Ovary (tissue), 3 donors: ENCODE measurements around the gene RILP.

Experiments
- CTCF ChIP-seq, 3 donors: fragments of 450-650 bp in 2 of 3; fragments of 200-600 bp in 1 of 3; IDR thresholded peaks; one replicate each; pipeline versions ENCODE4 v1.5.1 to v1.8.0; 2016 to 2022; ENCODE audit warnings: antibody characterized with exemption in 3 of 3, mild to moderate bottlenecking in 1 of 3
- EP300 ChIP-seq: sonication (generic); formaldehyde crosslinking; IDR thresholded peaks from one replicate; pipeline ENCODE4 v1.6.1; 2017; ENCODE audit warnings: antibody characterized with exemption
- POLR2A ChIP-seq: fragments of 450-650 bp; IDR thresholded peaks from one replicate; pipeline ENCODE4 v1.6.1; 2017; ENCODE audit warnings: antibody characterized with exemption, mild to moderate bottlenecking, moderate library complexity
- donor health status: DM: no; HTN: no; CAD: no.

- no peak for TF ChIP-seq CTCF (IDR thresholded peaks at IDR 0.05)
- no peak for TF ChIP-seq EP300
- TF ChIP-seq POLR2A = no peak
Measured at GRCh38 chr17:1607971-1608320, 41.7 kb downstream of the RILP start.
